Panc1 (cell line): ENCODE results near the gene PGBD1.

Experiments used
- CTCF ChIP-seq: fragments of 450-650 bp; IDR thresholded peaks from 2 replicates; pipeline ENCODE4 v1.5.1; 2017; ENCODE audit warnings: mild to moderate bottlenecking
- POLR2AphosphoS5 ChIP-seq: IDR thresholded peaks from 2 replicates; pipeline ENCODE4 v1.6.1; 2012; ENCODE audit warnings: mild to moderate bottlenecking, low read depth, low read length, moderate library complexity
- REST ChIP-seq, 2 experiments: IDR thresholded peaks; 2 replicates each; pipeline ENCODE4 v1.6.1; 2011 to 2012; ENCODE audit warnings: low read depth in 2 of 2, control low read depth in 1 of 2, low read length in 1 of 2, mild to moderate bottlenecking in 1 of 2, moderate library complexity in 1 of 2; ENCODE audit not compliant: insufficient read depth in 1 of 2
- SIN3A ChIP-seq: IDR thresholded peaks from 2 replicates; pipeline ENCODE4 v1.6.1; 2012; ENCODE audit warnings: low read depth, mild to moderate bottlenecking, low read length, moderate library complexity, borderline replicate concordance; ENCODE audit not compliant: insufficient read depth
- TCF7L2 ChIP-seq: IDR thresholded peaks from 2 replicates; pipeline ENCODE4 v1.6.1; 2011; ENCODE audit warnings: mild to moderate bottlenecking, low read depth, low read length, inconsistent platforms

GRCh38 chr6:28257042-28257441 lies 24.3 kb upstream of the PGBD1 start:
- TF ChIP-seq POLR2AphosphoS5 (no peak), CTCF (no peak), REST (IDR thresholded peaks at IDR 0.05; ENCODE audit: insufficient read depth in 1 of 2, low read depth in 2 of 2, low read length in 1 of 2) (no peak), SIN3A (no peak), TCF7L2 (no peak)
